ENCODE measurements around the gene MSI2. TPM values are rescaled to one million over a fixed set of nuclear protein-coding genes. Genes with fewer than 3 reads are reported as not detected.

Gene MSI2
- total and polyA plus RNA-seq, 9 of the 15 experiments (the other 6 are each of a cell fraction or from before 2014, with no cell fraction given): 4.6 to 61.8 (median 42.4) TPM

DNA sequence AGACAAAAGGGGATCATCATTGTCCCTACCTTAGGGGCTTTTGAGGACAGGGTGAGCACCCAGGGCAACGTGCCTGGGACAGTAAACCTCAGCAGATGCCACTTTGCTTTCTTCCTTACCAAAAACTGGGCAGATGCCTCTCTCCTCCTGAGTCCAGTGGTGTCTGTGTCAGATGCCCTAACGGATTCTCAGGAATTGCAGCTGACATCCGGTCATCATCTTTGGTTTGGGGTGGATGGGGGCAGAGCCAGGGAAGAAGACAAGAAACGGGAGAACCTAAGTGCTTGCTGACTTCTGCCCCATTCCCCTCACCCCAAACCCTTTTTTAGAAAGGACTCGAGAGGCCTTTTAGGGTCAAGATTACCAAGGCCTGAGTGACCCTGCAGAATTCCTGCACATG, 187.5 kb downstream of the MSI2 start:
- Histone ChIP-seq H3K27ac (ENCODE audit: extremely low read depth, low read depth, low read length) (no peak overlapping the region), H3K4me2 (ENCODE audit: insufficient read depth, low read length) (no peak overlapping the region), H3K36me3 (ENCODE audit: control insufficient read depth, insufficient read depth, low read length) (no peaks in the 10 kb centered on the region), H3K4me1 (replicated peaks in 1 of 2; ENCODE audit: control insufficient read depth in 2 of 2, insufficient read depth in 2 of 2, low read length in 2 of 2) (peaks cover 27 to 28% of the 10 kb centered on the region in 2 experiments), H2AFZ (ENCODE audit: low read depth, low read length) (no peak overlapping the region), H3K9me3 (replicated peaks; ENCODE audit: control insufficient read depth, insufficient read depth, low read depth, low read length) (no peaks in the 10 kb centered on the region), H3K9me1 (ENCODE audit: control insufficient read depth, insufficient read depth, low read length) (peaks cover 6% of the 10 kb centered on the region), H3K79me2 (ENCODE audit: control insufficient read depth, insufficient read depth, low read length) (peaks cover 18% of the 10 kb centered on the region), H3K9ac (ENCODE audit: insufficient read depth in 1 of 2, low read depth in 2 of 2, low read length in 2 of 2) (peak overlapping the region in 1 of 2 experiments; percentile 42; a peak in 1 of 4 replicates), H3K4me3 (no peak overlapping the region), H3K27me3 (ENCODE audit: control insufficient read depth in 2 of 2, insufficient read depth in 2 of 2, low read length in 2 of 2) (no peaks in the 10 kb centered on the region), H4K20me1 (replicated peaks; ENCODE audit: control insufficient read depth, insufficient read depth, low read length) (peaks cover 19% of the 10 kb centered on the region)
- ChIA-PET CTCF (ENCODE audit: low intra/inter-chr PET ratio) (no interaction called here), POLR2A (interaction anchor here (1.1 kb wide), 1 partner anchor 12 kb away, joined by 3 read pairs; no protein-coding TSS in a partner anchor)
- no TSS peak for BruUV-seq (replicated peaks)
- in situ Hi-C loops (cut with MboI): no loop called here
- DNase-seq (ENCODE audit: extremely low read depth in 1 of 4, low spot score in 3 of 4) (no peak), FAIRE-seq (no peak), ATAC-seq (no peak)
- WGBS (ENCODE audit: insufficient coverage, low coverage, missing lambda C conversion rate): 73% methylated on average over 5 of the region's 5 CpGs
- intact Hi-C loops (cut with micrococcal nuclease): no loop called here
- TF ChIP-seq, protein P1, sequence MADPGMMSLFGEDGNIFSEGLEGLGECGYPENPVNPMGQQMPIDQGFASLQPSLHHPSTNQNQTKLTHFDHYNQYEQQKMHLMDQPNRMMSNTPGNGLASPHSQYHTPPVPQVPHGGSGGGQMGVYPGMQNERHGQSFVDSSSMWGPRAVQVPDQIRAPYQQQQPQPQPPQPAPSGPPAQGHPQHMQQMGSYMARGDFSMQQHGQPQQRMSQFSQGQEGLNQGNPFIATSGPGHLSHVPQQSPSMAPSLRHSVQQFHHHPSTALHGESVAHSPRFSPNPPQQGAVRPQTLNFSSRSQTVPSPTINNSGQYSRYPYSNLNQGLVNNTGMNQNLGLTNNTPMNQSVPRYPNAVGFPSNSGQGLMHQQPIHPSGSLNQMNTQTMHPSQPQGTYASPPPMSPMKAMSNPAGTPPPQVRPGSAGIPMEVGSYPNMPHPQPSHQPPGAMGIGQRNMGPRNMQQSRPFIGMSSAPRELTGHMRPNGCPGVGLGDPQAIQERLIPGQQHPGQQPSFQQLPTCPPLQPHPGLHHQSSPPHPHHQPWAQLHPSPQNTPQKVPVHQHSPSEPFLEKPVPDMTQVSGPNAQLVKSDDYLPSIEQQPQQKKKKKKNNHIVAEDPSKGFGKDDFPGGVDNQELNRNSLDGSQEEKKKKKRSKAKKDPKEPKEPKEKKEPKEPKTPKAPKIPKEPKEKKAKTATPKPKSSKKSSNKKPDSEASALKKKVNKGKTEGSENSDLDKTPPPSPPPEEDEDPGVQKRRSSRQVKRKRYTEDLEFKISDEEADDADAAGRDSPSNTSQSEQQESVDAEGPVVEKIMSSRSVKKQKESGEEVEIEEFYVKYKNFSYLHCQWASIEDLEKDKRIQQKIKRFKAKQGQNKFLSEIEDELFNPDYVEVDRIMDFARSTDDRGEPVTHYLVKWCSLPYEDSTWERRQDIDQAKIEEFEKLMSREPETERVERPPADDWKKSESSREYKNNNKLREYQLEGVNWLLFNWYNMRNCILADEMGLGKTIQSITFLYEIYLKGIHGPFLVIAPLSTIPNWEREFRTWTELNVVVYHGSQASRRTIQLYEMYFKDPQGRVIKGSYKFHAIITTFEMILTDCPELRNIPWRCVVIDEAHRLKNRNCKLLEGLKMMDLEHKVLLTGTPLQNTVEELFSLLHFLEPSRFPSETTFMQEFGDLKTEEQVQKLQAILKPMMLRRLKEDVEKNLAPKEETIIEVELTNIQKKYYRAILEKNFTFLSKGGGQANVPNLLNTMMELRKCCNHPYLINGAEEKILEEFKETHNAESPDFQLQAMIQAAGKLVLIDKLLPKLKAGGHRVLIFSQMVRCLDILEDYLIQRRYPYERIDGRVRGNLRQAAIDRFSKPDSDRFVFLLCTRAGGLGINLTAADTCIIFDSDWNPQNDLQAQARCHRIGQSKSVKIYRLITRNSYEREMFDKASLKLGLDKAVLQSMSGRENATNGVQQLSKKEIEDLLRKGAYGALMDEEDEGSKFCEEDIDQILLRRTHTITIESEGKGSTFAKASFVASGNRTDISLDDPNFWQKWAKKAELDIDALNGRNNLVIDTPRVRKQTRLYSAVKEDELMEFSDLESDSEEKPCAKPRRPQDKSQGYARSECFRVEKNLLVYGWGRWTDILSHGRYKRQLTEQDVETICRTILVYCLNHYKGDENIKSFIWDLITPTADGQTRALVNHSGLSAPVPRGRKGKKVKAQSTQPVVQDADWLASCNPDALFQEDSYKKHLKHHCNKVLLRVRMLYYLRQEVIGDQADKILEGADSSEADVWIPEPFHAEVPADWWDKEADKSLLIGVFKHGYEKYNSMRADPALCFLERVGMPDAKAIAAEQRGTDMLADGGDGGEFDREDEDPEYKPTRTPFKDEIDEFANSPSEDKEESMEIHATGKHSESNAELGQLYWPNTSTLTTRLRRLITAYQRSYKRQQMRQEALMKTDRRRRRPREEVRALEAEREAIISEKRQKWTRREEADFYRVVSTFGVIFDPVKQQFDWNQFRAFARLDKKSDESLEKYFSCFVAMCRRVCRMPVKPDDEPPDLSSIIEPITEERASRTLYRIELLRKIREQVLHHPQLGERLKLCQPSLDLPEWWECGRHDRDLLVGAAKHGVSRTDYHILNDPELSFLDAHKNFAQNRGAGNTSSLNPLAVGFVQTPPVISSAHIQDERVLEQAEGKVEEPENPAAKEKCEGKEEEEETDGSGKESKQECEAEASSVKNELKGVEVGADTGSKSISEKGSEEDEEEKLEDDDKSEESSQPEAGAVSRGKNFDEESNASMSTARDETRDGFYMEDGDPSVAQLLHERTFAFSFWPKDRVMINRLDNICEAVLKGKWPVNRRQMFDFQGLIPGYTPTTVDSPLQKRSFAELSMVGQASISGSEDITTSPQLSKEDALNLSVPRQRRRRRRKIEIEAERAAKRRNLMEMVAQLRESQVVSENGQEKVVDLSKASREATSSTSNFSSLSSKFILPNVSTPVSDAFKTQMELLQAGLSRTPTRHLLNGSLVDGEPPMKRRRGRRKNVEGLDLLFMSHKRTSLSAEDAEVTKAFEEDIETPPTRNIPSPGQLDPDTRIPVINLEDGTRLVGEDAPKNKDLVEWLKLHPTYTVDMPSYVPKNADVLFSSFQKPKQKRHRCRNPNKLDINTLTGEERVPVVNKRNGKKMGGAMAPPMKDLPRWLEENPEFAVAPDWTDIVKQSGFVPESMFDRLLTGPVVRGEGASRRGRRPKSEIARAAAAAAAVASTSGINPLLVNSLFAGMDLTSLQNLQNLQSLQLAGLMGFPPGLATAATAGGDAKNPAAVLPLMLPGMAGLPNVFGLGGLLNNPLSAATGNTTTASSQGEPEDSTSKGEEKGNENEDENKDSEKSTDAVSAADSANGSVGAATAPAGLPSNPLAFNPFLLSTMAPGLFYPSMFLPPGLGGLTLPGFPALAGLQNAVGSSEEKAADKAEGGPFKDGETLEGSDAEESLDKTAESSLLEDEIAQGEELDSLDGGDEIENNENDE (IDR thresholded peaks at IDR 0.05; ENCODE audit: low read depth, low read length): no peak
- no peak for TF ChIP-seq HNRNPH1 (optimal IDR thresholded peaks at IDR 0.05; ENCODE audit: low read depth, low read length)
- TF ChIP-seq ASH1L (IDR thresholded peaks at IDR 0.05; ENCODE audit: borderline replicate concordance, low read depth, partially characterized antibody): no peak
- TF ChIP-seq NR4A1 (CRISPR knock-in tag; IDR thresholded peaks at IDR 0.05): no peak
- TF ChIP-seq NR4A1 (tag; IDR thresholded peaks at IDR 0.05): no peak
- no peak for TF ChIP-seq TBP (optimal IDR thresholded peaks at IDR 0.05; ENCODE audit: low read depth, low read length)
- TF ChIP-seq, protein P2, sequence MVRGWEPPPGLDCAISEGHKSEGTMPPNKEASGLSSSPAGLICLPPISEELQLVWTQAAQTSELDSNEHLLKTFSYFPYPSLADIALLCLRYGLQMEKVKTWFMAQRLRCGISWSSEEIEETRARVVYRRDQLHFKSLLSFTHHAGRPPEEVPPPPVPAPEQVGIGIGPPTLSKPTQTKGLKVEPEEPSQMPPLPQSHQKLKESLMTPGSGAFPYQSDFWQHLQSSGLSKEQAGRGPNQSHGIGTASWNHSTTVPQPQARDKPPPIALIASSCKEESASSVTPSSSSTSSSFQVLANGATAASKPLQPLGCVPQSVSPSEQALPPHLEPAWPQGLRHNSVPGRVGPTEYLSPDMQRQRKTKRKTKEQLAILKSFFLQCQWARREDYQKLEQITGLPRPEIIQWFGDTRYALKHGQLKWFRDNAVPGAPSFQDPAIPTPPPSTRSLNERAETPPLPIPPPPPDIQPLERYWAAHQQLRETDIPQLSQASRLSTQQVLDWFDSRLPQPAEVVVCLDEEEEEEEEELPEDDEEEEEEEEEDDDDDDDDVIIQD (CRISPR knock-in tag; IDR thresholded peaks at IDR 0.05): no peak
- no peak for TF ChIP-seq ZBTB7A (IDR thresholded peaks at IDR 0.05; ENCODE audit: borderline replicate concordance, control insufficient read depth, low read depth, low read length)
- TF ChIP-seq HMG20B (CRISPR knock-in tag; IDR thresholded peaks at IDR 0.05): no peak
- TF ChIP-seq HDAC3 (IDR thresholded peaks at IDR 0.05; ENCODE audit: borderline replicate concordance, partially characterized antibody): no peak

Measured in K562 (cell line).